Gastrocnemius medialis (tissue), 4 donors: ENCODE data around the gene GABRR2. TPM values are rescaled to one million over a fixed set of nuclear protein-coding genes. Genes with fewer than 3 reads are reported as not detected.

Experiments
- ATAC-seq, 2 donors: fragments of 150-250 bp; one replicate each; pipeline ENCODE4 v1.9.1; 2016
- DNase-seq, 2 donors: peaks; one replicate each; pipeline ENCODE4 v3.0.0-alpha.2; 2019
- H3K27ac ChIP-seq, 4 donors: fragments of 200-600 bp; sonication (generic); 1 replicate in 1 of 4; 2 replicates in 3 of 4; pipeline ENCODE4 v1.5.1; 2016 to 2018; ENCODE audit warnings: mild to moderate bottlenecking in 2 of 4, moderate library complexity in 1 of 4
- H3K27me3 ChIP-seq, 3 donors: fragments of 200-600 bp; sonication (generic) in 2 of 3; 1 replicate in 1 of 3; 2 replicates in 2 of 3; pipeline versions ENCODE4 v1.5.1 to v1.6.0; 2016 to 2019; ENCODE audit warnings: mild to moderate bottlenecking in 1 of 3, moderate library complexity in 1 of 3
- H3K36me3 ChIP-seq, 2 donors: fragments of 200-600 bp; sonication (generic) in 1 of 2; one replicate each; pipeline ENCODE4 v1.5.1; 2017 to 2018
- H3K4me1 ChIP-seq, 2 donors: fragments of 200-600 bp; sonication (generic) in 1 of 2; one replicate each; pipeline ENCODE4 v1.5.1; 2016 to 2017; ENCODE audit warnings: mild to moderate bottlenecking in 2 of 2
- H3K4me3 ChIP-seq, 4 donors: fragments of 200-600 bp; sonication (generic) in 3 of 4; 1 replicate in 1 of 4; 2 replicates in 3 of 4; pipeline ENCODE4 v1.5.1; 2016 to 2019; ENCODE audit warnings: mild to moderate bottlenecking in 2 of 4
- H3K9me3 ChIP-seq, 3 donors: fragments of 200-600 bp; sonication (generic) in 2 of 3; 1 replicate in 1 of 3; 2 replicates in 2 of 3; pipeline ENCODE4 v1.5.1; 2016 to 2019
- POLR2A ChIP-seq, 2 donors: fragments of 450-650 bp; IDR thresholded peaks; one replicate each; pipeline ENCODE4 v1.6.1; 2017; ENCODE audit warnings: antibody characterized with exemption in 2 of 2, mild to moderate bottlenecking in 2 of 2, moderate library complexity in 2 of 2
- in situ Hi-C, 4 donors: fragments of 200-750 bp; cut with MboI; loops; one replicate each; pipeline versions ENCODE4 v1.15.0 to v1.8.0; 2017; ENCODE audit warnings: low sequenced_read_pairs in 4 of 4
- intact Hi-C: fragments of 100-400 bp; cut with DNase I; formaldehyde crosslinking; loops from one replicate; pipeline ENCODE4 v1.15.1; 2023; ENCODE audit warnings: low total_unique reads
- total RNA-seq, 4 donors: library from RNA; depleted of rRNA; stranded (reverse); fragments of >200 nt; gene quantifications; one replicate each; pipeline versions ENCODE4 v1.1.0 to v1.2.3, GENCODE V29; 2016
- TF ChIP-seq, protein P1 (sequence below), 5 experiments: fragments of 450-650 bp in 3 of 5; fragments of 200-600 bp in 2 of 5; sonication (generic) in 2 of 5; IDR thresholded peaks in 4 of 5; conservative IDR thresholded peaks in 1 of 5; 1 replicate in 4 of 5; 2 replicates in 1 of 5; pipeline ENCODE4 v1.5.1; 2016 to 2019; ENCODE audit warnings: antibody characterized with exemption in 5 of 5, mild to moderate bottlenecking in 3 of 5, moderate library complexity in 3 of 5

Gene GABRR2
- total RNA-seq, 4 donors from 2014 or later, result 0.24 to 0.71 TPM; not detected in 2

DNA sequence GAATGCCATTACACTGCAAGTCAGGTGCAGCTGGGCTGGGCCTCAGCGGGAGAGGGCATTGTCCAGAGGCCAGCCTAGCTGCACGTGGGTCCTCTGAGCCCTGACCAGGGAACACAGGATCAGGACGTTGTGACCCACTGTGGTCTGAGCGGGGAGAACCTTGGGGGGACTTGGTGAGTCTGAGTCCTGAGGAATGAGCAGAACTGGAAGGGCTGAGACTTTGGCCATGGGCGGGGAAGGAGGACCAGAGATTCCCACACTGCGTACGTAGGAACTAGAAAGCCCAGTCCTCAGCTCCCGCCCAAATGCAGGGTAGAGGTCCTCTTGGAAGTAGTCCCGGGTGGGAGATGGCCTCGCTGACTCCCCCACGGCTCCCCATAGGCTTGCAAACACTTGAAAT lies 42.5 kb downstream of the GABRR2 start:
- Histone ChIP-seq H3K4me3 (no peak overlapping the region), H3K27me3 (no peaks in the 10 kb centered on the region), H3K4me1 (no peaks in the 10 kb centered on the region), H3K27ac (no peak overlapping the region), H3K9me3 (no peaks in the 10 kb centered on the region), H3K36me3 (no peaks in the 10 kb centered on the region)
- ATAC-seq (no peak), DNase-seq (no peak)
- no peak for TF ChIP-seq POLR2A (IDR thresholded peaks at IDR 0.05)
- TF ChIP-seq, protein P1, sequence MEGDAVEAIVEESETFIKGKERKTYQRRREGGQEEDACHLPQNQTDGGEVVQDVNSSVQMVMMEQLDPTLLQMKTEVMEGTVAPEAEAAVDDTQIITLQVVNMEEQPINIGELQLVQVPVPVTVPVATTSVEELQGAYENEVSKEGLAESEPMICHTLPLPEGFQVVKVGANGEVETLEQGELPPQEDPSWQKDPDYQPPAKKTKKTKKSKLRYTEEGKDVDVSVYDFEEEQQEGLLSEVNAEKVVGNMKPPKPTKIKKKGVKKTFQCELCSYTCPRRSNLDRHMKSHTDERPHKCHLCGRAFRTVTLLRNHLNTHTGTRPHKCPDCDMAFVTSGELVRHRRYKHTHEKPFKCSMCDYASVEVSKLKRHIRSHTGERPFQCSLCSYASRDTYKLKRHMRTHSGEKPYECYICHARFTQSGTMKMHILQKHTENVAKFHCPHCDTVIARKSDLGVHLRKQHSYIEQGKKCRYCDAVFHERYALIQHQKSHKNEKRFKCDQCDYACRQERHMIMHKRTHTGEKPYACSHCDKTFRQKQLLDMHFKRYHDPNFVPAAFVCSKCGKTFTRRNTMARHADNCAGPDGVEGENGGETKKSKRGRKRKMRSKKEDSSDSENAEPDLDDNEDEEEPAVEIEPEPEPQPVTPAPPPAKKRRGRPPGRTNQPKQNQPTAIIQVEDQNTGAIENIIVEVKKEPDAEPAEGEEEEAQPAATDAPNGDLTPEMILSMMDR (IDR thresholded peaks at IDR 0.05 in 4 of 5, conservative IDR thresholded peaks at IDR 0.05 in 1 of 5), result no peak
- intact Hi-C loops, result no loop called here
- in situ Hi-C loops, result no loop called here

DNA sequence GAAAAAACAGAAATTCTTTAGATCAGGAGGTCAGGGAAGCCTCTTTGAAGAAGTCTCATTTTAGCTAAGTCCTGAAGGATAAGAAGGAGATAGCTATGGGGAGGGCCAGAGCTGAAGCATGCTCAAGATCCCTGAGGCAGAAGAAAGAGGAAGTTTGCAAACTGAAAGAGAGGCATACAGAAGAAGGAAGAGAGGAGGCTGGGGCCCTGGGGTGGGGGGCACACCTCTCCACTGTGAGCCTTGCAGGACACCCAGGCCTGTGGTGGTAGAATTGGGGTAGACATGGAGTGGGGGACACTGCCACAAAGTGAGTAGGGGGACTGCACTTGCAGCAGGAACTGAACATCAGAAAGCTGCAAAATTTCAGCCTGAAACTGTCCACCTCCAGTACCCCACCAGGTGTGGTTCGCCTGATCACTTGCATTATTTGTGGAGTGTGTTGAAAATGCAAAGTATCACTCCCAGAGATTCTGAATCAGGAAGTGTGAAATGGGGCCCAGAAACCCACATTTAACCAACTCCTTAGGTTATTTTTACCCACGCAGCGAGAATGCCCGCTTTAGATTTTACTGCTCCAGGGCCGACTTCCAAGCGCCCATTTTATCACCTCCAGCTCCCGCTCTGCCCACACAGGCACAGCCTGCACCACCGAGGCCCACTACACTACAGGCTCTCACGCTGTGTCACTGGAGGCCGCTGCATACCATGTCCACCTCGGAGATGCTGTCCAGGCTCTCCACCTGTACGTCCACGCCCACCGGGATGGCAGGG lies 44.0 kb downstream of the GABRR2 start:
- in situ Hi-C loops, result no loop called here
- intact Hi-C loops, result no loop called here
- TF ChIP-seq, protein P1 (IDR thresholded peaks at IDR 0.05 in 4 of 5, conservative IDR thresholded peaks at IDR 0.05 in 1 of 5), result no peak
- TF ChIP-seq POLR2A (IDR thresholded peaks at IDR 0.05), result no peak
- Histone ChIP-seq H3K9me3 (no peaks in the 10 kb centered on the region), H3K4me3 (no peak overlapping the region), H3K4me1 (no peaks in the 10 kb centered on the region), H3K27me3 (no peaks in the 10 kb centered on the region), H3K27ac (no peak overlapping the region), H3K36me3 (no peaks in the 10 kb centered on the region)
- ATAC-seq, result no peak
- no peak for DNase-seq

DNA sequence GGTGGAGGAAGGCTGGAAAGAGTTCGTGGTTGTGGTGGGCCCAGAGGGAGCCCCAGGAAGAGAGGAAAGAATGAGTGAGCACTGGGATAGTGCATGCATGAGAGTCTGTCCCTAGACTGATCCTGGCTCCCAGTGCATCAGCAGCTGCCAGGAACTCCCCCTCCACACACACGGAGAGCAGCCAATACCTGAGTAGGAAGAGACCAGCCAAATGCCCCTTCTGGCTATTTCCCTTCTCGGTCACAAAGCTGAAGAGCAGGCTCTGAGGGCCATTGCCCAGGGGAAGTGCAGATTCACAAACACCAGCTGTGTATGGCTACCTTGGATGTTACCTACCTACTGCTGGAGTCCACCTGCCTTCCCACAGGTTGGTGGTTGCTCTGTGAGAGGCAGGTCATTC lies 45.1 kb downstream of the GABRR2 start:
- Histone ChIP-seq H3K27me3 (no peaks in the 10 kb centered on the region), H3K4me1 (no peaks in the 10 kb centered on the region), H3K36me3 (no peaks in the 10 kb centered on the region), H3K9me3 (no peaks in the 10 kb centered on the region), H3K4me3 (no peak overlapping the region), H3K27ac (no peak overlapping the region)
- intact Hi-C loops, result no loop called here
- TF ChIP-seq, protein P1 (IDR thresholded peaks at IDR 0.05 in 4 of 5, conservative IDR thresholded peaks at IDR 0.05 in 1 of 5), result no peak
- TF ChIP-seq POLR2A (IDR thresholded peaks at IDR 0.05), result no peak
- no peak for DNase-seq
- in situ Hi-C loops, result no loop called here
- no peak for ATAC-seq

DNA sequence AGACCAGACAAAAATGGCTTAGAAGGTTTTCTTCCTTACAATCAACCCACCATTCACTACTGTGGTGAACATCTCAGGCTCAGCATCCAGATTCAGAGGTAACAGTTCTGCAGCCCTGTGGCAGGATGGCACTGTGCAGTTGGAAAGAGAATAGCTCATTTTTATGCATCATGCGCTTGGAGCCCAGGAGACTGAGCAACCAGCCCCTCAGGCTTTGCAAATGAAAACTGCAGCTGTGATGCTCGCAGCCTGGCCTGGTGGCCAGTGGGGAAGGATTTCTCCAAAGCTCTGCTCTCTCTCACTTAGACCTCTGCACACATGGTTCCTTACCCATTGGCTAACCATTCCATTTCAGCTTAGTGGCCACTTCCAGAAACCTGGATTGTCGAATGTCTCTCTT lies 45.8 kb downstream of the GABRR2 start:
- Histone ChIP-seq H3K9me3 (no peaks in the 10 kb centered on the region), H3K27me3 (no peaks in the 10 kb centered on the region), H3K36me3 (no peaks in the 10 kb centered on the region), H3K4me3 (no peak overlapping the region), H3K27ac (no peak overlapping the region), H3K4me1 (no peaks in the 10 kb centered on the region)
- DNase-seq (no peak), ATAC-seq (no peak)
- TF ChIP-seq, protein P1 (IDR thresholded peaks at IDR 0.05 in 4 of 5, conservative IDR thresholded peaks at IDR 0.05 in 1 of 5), result no peak
- TF ChIP-seq POLR2A (IDR thresholded peaks at IDR 0.05), result no peak
- in situ Hi-C loops, result no loop called here
- intact Hi-C loops, result no loop called here

DNA sequence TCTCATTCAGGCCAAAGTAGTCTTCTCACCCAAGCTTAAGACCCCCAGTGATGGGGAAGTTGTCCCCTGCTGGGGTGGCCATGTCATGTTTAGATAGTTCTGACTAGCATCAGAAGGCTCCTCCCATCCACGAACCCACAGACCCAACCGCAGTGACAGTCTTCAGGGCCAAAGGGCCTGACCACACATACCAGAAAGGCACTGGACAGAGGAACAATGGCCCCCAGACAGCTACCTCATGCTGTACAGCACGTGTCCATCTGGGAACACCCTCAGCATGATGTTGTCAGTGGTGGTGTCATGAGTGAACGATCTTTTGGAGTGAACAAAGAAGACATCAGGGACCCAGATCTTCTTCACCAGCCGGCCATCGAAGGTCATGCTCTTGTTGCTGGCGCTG lies 46.3 kb downstream of the GABRR2 start:
- no peak overlapping the region for H3K27ac ChIP-seq
- no peak for TF ChIP-seq POLR2A (IDR thresholded peaks at IDR 0.05)
- TF ChIP-seq, protein P1 (IDR thresholded peaks at IDR 0.05 in 4 of 5, conservative IDR thresholded peaks at IDR 0.05 in 1 of 5), result no peak
- H3K27me3 ChIP-seq, result no peaks in the 10 kb centered on the region
- no peaks in the 10 kb centered on the region for H3K9me3 ChIP-seq
- in situ Hi-C loops, result no loop called here
- no peaks in the 10 kb centered on the region for H3K36me3 ChIP-seq
- H3K4me1 ChIP-seq, result no peaks in the 10 kb centered on the region
- ATAC-seq (no peak), DNase-seq (no peak)
- intact Hi-C loops, result no loop called here
- H3K4me3 ChIP-seq, result no peak overlapping the region
